GM12874 (cell line): ENCODE data around the gene SLC18A2.

Experiments used
- TF ChIP-seq, protein P1 (sequence below): IDR thresholded peaks from 2 replicates; pipeline ENCODE4 v1.5.1; 2011; ENCODE audit warnings: low read depth, mild to moderate bottlenecking, control low read depth, low read length, moderate library complexity; ENCODE audit not compliant: insufficient read depth

SLC18A2 gene

DNA sequence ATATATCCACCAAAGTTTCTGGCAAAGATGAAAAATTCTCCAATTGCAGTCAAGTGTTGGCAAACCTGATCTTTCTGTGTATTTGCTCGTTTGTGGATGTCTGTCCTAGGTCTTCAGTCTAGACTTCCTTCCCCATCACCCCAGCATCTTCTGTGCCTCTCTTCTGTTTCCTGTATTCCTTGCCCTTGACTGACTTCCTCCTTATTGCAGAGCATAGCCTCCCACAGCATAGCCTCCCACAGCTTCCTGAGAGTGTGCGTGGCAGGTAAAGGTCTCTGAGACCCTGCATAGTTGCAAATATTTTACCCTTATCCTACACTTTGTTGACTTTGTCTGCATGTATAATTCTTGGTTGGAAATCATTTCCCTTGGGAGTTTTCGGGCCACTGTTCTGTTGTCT is 18.4 kb downstream of the SLC18A2 start:
- TF ChIP-seq, protein P1, sequence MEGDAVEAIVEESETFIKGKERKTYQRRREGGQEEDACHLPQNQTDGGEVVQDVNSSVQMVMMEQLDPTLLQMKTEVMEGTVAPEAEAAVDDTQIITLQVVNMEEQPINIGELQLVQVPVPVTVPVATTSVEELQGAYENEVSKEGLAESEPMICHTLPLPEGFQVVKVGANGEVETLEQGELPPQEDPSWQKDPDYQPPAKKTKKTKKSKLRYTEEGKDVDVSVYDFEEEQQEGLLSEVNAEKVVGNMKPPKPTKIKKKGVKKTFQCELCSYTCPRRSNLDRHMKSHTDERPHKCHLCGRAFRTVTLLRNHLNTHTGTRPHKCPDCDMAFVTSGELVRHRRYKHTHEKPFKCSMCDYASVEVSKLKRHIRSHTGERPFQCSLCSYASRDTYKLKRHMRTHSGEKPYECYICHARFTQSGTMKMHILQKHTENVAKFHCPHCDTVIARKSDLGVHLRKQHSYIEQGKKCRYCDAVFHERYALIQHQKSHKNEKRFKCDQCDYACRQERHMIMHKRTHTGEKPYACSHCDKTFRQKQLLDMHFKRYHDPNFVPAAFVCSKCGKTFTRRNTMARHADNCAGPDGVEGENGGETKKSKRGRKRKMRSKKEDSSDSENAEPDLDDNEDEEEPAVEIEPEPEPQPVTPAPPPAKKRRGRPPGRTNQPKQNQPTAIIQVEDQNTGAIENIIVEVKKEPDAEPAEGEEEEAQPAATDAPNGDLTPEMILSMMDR, result no peak

DNA sequence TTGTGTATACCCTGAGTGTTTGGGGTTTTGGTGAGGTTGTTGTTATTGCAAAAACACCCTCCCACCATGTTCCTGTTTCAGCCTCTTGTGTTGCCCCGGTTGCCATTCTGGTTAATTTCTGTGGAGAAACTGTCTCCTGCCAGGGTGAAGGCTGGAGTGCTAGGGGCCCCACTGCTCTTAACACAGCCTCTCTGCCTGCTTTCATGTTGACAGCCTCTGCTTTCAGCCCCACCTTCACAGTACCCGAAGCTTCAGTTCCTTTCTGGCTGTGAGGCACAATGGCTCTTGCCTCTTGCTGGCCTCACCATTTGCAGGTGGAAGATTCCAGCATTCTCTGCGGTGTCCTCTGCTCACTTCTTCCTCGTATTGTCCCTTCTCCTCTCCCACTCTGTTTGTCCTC is 19.2 kb downstream of the SLC18A2 start:
- TF ChIP-seq, protein P1, result no peak

DNA sequence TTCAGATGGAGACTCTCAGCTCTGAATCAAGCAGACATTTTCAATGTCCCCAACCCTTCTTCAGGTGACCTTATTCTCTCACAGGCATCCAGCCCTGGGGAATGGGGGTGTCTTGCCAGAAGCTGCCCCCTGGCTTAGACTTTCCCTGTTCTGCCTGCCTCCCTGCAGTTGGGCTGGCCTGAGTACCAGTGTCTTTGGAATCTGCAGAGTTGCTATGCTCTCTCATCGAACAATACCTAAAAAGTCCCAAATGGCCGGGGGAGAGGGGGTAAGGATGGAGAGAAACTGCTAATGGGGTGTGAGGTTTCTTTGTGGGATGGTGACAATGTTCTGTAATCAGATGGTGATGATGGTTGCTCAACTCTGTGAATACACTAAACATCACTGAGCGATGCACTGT is 20.6 kb downstream of the SLC18A2 start:
- TF ChIP-seq, protein P1, result no peak

DNA sequence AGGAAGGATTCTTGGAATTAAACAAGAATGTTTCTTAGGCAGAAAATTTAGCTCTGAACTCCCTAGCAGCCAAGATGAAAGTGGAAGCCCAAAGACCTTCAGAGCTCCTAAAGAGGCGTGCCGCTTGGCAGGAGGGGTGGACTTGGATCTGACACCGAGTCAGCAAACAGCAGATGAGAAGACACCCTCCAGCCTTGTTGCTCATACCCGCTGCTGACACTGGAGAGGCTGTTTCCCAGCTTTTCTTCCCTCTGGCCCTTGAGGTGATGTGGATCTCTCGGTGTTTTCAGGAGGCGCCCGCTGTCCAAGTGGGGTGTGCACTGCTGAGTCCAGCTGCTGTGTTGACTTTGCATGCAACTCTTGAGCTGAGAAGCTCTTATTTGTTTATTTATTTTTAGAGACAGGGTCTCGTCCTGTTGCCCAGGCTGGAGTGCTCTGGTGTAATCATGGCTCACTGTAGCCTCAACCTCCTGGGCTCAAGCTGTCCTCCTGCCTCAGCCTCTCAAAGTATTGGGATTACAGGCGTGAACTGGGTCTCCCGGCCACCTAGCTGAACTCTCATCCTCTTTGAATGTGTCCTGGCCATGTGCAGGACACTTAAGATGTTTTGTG is 21.5 kb downstream of the SLC18A2 start:
- TF ChIP-seq, protein P1, result no peak

DNA sequence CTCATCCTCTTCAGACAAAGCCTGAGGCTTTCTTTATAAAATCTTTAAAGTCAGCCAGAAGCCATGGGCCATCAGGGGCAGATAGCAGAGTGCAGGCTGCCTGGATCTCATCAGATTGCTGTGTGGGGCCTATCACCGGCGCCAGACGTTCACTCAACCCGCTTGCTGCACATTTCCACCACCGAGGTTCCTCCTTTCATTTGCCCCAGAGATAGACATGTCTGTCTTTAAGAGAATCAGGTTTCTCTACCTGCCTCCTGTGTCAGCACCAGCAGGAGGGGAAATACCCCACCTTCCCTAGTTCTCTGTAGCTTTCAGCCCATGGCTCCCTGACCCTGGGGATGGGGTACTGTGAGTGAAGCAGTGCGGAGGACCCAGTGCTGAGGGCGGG is 22.0 kb downstream of the SLC18A2 start:
- TF ChIP-seq, protein P1, result no peak

DNA sequence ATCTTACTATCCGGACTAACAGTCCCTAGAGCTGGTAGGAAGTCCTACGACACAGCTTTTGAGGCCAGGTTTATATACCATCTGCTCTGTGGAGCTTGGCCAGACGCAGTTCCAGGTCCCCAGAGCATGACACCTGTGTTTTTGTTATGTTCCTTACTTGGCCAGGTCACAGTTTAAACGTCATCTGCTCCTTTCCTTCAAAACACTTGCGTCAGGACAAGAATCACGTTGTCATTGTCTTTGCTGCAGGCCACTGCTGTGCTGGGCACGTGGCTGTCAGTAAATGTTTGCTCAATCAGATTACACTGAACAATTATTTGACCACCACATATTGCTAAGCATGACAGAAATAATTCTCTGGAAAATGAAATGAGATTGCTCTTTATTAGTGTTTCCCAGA is 23.9 kb downstream of the SLC18A2 start:
- TF ChIP-seq, protein P1, result no peak

DNA sequence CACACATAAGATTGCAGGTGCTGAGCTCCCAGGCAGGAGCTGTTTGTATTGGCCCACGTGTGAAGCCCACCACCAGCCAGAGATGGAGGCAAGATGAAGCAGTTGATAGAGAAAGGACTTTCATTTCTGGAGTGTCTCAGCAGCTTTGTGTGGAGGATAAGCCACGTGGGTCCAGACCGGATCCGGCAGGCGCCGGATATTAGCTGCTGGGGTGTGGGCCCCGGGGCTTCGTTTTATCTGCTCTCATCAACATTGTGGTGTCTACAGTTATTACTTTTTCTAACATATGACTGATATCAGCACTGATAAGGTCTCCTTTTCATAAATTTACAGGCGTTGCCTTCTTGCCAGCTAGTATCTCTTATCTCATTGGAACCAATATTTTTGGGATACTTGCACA is 25.5 kb downstream of the SLC18A2 start:
- TF ChIP-seq, protein P1, result no peak

DNA sequence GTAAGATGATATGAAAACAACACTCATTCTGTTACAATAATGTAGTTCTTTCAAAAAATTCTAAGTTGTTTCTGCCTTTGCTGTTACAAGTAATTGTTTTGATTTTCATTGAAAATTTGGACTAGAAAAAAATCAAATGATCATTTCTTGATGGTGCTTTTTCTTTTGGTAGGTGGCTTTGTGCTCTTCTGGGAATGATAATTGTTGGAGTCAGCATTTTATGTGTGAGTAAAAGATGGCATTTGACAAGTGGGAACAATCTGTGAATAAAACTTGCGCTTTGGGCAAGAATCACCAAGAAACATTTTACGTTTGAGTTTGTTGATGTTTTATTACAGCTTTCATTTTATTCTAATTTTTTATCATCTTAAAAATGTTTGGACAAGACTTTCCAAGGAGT is 25.9 kb downstream of the SLC18A2 start:
- TF ChIP-seq, protein P1, result no peak
